WTC11 (cell line): Measurements from ENCODE around the gene CSF1. TPM values are rescaled to one million over a fixed set of nuclear protein-coding genes. Genes with fewer than 3 reads are reported as not detected.
"Not testable (repeated sequence)": the region's sequence is repeated elsewhere in the genome, so short reads cannot be mapped to it uniquely, and the experiment has no call there.

Source experiments
- ATAC-seq: fragments of 200-7000 bp; cut with Tn5 transposase; 2 replicates; pipeline ENCODE4 v1.10.0; 2021; ENCODE audit warnings: mild to moderate bottlenecking, moderate library complexity
- CTCF ChIA-PET: fragments of 300-600 bp; sonication (Branson Sonifier 250); formaldehyde crosslinking; loops from one replicate; lab custom pipeline; 2021; ENCODE audit warnings: antibody characterized with exemption; lab: Charles Lee
- POLR2A ChIA-PET: fragments of 350-600 bp; sonication (Branson Sonifier 250); formaldehyde crosslinking; loops from one replicate; lab custom pipeline; 2021; ENCODE audit warnings: antibody characterized with exemption; lab: Charles Lee
- DNase-seq: peaks from one replicate; pipeline ENCODE4 v3.0.0; 2021; ENCODE audit warnings: low spot score
- H3K27ac Mint-ChIP-seq: 2 replicates; pipeline ENCODE4 v1.8.0; 2021; ENCODE audit warnings: mixed read lengths
- H3K27me3 Mint-ChIP-seq: 2 replicates; pipeline ENCODE4 v1.8.0; 2021; ENCODE audit warnings: low read depth, mild to moderate bottlenecking, moderate library complexity, mixed read lengths
- H3K36me3 Mint-ChIP-seq: 2 replicates; pipeline ENCODE4 v1.8.0; 2021; ENCODE audit warnings: mixed read lengths
- H3K4me1 Mint-ChIP-seq: 2 replicates; pipeline ENCODE4 v1.8.0; 2022; ENCODE audit warnings: mixed read lengths
- H3K4me3 Mint-ChIP-seq: 2 replicates; pipeline ENCODE4 v1.8.0; 2021; ENCODE audit warnings: mild to moderate bottlenecking, moderate library complexity, mixed read lengths
- H3K9me3 Mint-ChIP-seq: 2 replicates; pipeline ENCODE4 v1.8.0; 2021; ENCODE audit warnings: mixed read lengths
- ARID4B ChIP-seq: sonication (generic); formaldehyde crosslinking; IDR thresholded peaks from 2 replicates; pipeline ENCODE4 v1.8.0; 2023; ENCODE audit warnings: missing genetic modification reagents, mild to moderate bottlenecking, borderline replicate concordance
- ATF2 ChIP-seq: sonication (generic); formaldehyde crosslinking; IDR thresholded peaks from 2 replicates; pipeline ENCODE4 v1.8.1; 2022; ENCODE audit warnings: low read depth, missing genetic modification reagents, borderline replicate concordance
- FOXJ3 ChIP-seq: sonication (generic); formaldehyde crosslinking; IDR thresholded peaks from 2 replicates; pipeline ENCODE4 v1.9.0; 2021; ENCODE audit warnings: missing genetic modification reagents, mild to moderate bottlenecking, borderline replicate concordance
- FOXP1 ChIP-seq: sonication (generic); formaldehyde crosslinking; IDR thresholded peaks from 2 replicates; pipeline ENCODE4 v1.8.0; 2022; ENCODE audit warnings: missing genetic modification reagents, mild to moderate bottlenecking, moderate library complexity, borderline replicate concordance
- NFE2L1 ChIP-seq: sonication (generic); formaldehyde crosslinking; IDR thresholded peaks from 2 replicates; pipeline ENCODE4 v1.8.1; 2023; ENCODE audit warnings: missing genetic modification reagents
- NR3C1 ChIP-seq: sonication (generic); formaldehyde crosslinking; conservative IDR thresholded peaks from 2 replicates; pipeline ENCODE4 v1.8.1; 2023; ENCODE audit warnings: low read depth, mild to moderate bottlenecking, missing genetic modification reagents
- PRDM15 ChIP-seq: sonication (generic); formaldehyde crosslinking; IDR thresholded peaks from 2 replicates; pipeline ENCODE4 v1.8.0; 2022; ENCODE audit warnings: missing genetic modification reagents
- TEAD1 ChIP-seq: sonication (generic); formaldehyde crosslinking; IDR thresholded peaks from 2 replicates; pipeline ENCODE4 v1.8.0; 2022; ENCODE audit warnings: mild to moderate bottlenecking, missing genetic modification reagents
- TP53 ChIP-seq: sonication (generic); formaldehyde crosslinking; IDR thresholded peaks from 2 replicates; pipeline ENCODE4 v1.8.1; 2023; ENCODE audit warnings: mild to moderate bottlenecking, missing genetic modification reagents
- ZBTB43 ChIP-seq: sonication (generic); formaldehyde crosslinking; IDR thresholded peaks from 2 replicates; pipeline ENCODE4 v1.8.1; 2023; ENCODE audit warnings: mild to moderate bottlenecking, missing genetic modification reagents
- ZNF416 ChIP-seq: fragments of 250-450 bp; sonication (Bioruptor Pico); IDR thresholded peaks from 2 replicates; pipeline ENCODE4 v1.9.0; 2021; ENCODE audit warnings: mild to moderate bottlenecking, inconsistent platforms
- ZNF532 ChIP-seq: fragments of 250-450 bp; sonication (Bioruptor Pico); IDR thresholded peaks from 2 replicates; pipeline ENCODE4 v1.9.0; 2021; ENCODE audit warnings: mild to moderate bottlenecking, borderline replicate concordance
- total RNA-seq: library from RNA; stranded (reverse); gene quantifications from 3 replicates; pipeline ENCODE4 v1.2.3, GENCODE V29; 2021

Gene CSF1
- total RNA-seq, 1 experiment from 2014 or later: 3.0 TPM

GRCh38 chr1:109879371-109879770 is 31.3 kb upstream of the CSF1 start:
- DNase-seq, H3K9me3 Mint-ChIP-seq, H3K4me3 Mint-ChIP-seq, POLR2A ChIA-PET, H3K27ac Mint-ChIP-seq, ATAC-seq, H3K27me3 Mint-ChIP-seq, H3K36me3 Mint-ChIP-seq: not testable (repeated sequence)
- peaks cover 56% of the 10 kb centered on the region for H3K4me1 Mint-ChIP-seq
- CTCF ChIA-PET: interaction anchor here (0.6 to 1.7 kb wide), 2 partner anchors 105 kb away, joined by 3 to 10 read pairs; partner anchors contain the start of gene AHCYL1

- H3K36me3 Mint-ChIP-seq: no peaks in the 10 kb centered on the region
- TF ChIP-seq TEAD1 (CRISPR knock-in tag) (no peak), NR3C1 (CRISPR knock-in tag) (no peak), ZNF532 (CRISPR knock-in tag) (no peak), FOXP1 (CRISPR knock-in tag) (no peak), ATF2 (CRISPR knock-in tag) (no peak)
- H3K4me1 Mint-ChIP-seq: peaks cover 54% of the 10 kb centered on the region
- H3K9me3 Mint-ChIP-seq: no peaks in the 10 kb centered on the region
- ATAC-seq (no peak), DNase-seq (no peak)
- ChIA-PET CTCF (interaction anchor here (1.7 kb wide), 2 partner anchors 43 to 104 kb away, joined by 6 to 10 read pairs; partner anchors contain the start of gene AHCYL1), POLR2A (interaction anchor here (1.1 kb wide), 1 partner anchor 155 kb away, joined by 3 read pairs; the partner anchor contains the start of gene STRIP1)
- H3K4me3 Mint-ChIP-seq: no peak overlapping the region
- no peaks in the 10 kb centered on the region for H3K27me3 Mint-ChIP-seq
- H3K27ac Mint-ChIP-seq: 0 out of 2 replicates have a peak overlapping the region, but pooled peaks have one; percentile 21
These were observed 30.6 kb upstream of the CSF1 start for GRCh38 chr1:109879881-109880525.

- H3K27ac Mint-ChIP-seq: no peak overlapping the region
- no peak for DNase-seq
- H3K36me3 Mint-ChIP-seq: no peaks in the 10 kb centered on the region
- no peaks in the 10 kb centered on the region for H3K27me3 Mint-ChIP-seq
- CTCF ChIA-PET: interaction anchor here (1.7 kb wide), 2 partner anchors 42 to 103 kb away, joined by 6 to 10 read pairs; partner anchors contain the start of gene AHCYL1
- peaks cover 47% of the 10 kb centered on the region for H3K4me1 Mint-ChIP-seq
- H3K9me3 Mint-ChIP-seq: no peaks in the 10 kb centered on the region
- ATAC-seq: no peak
- H3K4me3 Mint-ChIP-seq: no peak overlapping the region
- POLR2A ChIA-PET: interaction anchor here (1.1 kb wide), 1 partner anchor 154 kb away, joined by 3 read pairs; the partner anchor contains the start of gene STRIP1
- TF ChIP-seq NFE2L1 (CRISPR knock-in tag) (no peak), PRDM15 (no peak), ZBTB43 (no peak), FOXJ3 (no peak), TP53 (CRISPR knock-in tag) (no peak), NR3C1 (CRISPR knock-in tag) (no peak), TEAD1 (CRISPR knock-in tag) (no peak), ARID4B (CRISPR knock-in tag) (no peak), ZNF416 (CRISPR knock-in tag) (no peak)
These were observed 29.4 kb upstream of the CSF1 start for GRCh38 chr1:109880971-109881894.
